HuH-7 (cell line): ENCODE results near the gene KIF26B.
"Not testable (repeated sequence)": the region's sequence is repeated elsewhere in the genome, so short reads cannot be mapped to it uniquely, and the experiment has no call there.

Experiments used
- DNase-seq: peaks from one replicate; pipeline ENCODE4 v3.0.0; 2011; ENCODE audit warnings: low spot score

The KIF26B gene

GRCh38 chr1:245356891-245357585 is 202.3 kb downstream of the KIF26B start:
- no peak for DNase-seq

GRCh38 chr1:245359101-245359680 is 204.4 kb downstream of the KIF26B start:
- DNase-seq, result not testable (repeated sequence)

- no peak for DNase-seq
Observed at GRCh38 chr1:245361065-245361464, 206.3 kb downstream of the KIF26B start.

DNA sequence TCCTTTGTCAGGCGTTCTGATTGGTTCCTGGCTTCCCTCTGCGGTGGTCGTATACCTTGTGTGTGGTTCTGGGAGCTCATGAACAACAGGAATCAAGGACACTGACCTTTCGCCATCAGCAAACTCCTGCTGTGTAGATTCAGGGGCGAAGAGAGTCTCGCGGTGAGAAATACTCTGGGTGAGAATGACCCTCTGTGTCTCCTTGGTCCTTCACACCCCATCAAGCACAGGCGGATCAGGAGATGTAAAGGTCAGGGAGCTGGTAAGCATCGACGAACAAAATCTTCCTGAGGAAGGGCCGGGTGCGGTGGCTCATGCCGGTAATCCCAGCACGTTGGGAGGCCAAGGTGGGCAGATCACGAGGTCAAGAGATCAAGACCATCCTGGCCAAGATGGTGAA is 207.2 kb downstream of the KIF26B start:
- DNase-seq, result no peak

GRCh38 chr1:245363461-245364200 is 208.8 kb downstream of the KIF26B start:
- no peak for DNase-seq

DNA sequence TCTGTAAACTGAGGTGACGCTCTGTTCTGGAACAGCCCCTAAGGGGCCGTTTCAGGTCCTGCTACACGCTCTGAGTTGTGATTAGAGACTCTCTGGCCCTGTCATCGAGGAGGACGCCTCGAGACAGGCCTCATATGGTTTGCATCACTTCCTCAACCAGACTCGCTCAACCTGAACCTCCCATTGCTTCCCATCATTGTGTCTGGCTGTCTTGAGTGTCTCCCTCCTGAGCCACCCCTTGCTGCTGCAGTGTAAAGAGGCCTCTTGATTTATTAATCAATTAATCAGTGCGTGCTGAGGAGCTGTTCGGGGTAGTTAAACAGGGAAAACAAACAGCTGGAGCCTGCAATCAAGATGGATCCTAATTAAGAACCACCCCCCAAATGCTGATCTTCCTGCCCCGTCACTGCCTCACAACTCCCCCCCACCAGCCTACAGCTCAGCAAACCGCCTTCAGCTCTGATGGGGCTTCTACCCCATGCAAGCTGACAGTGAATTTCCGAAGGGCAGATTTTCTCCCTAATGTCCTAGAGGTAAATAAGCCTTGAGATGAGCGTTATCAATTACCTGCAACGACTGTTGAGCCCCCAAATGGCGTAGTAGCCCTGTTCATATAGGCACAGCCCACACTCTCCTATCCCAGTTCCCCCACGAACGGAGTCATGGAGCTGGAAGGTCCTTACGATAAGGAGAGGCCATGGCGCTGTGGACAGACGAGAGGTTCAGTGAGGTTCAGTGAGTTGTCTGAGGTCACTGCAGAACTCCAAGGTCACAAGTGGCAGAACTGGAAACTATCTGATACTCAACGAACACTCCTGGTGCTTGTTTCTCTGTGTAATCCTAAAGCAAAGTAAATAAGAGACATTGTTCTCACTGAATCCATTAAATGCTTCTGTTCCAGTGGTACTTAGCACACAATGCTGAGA is 210.6 kb downstream of the KIF26B start:
- DNase-seq, result no peak

- no peak for DNase-seq
Observed at GRCh38 chr1:245366886-245367285, 212.1 kb downstream of the KIF26B start.

DNA sequence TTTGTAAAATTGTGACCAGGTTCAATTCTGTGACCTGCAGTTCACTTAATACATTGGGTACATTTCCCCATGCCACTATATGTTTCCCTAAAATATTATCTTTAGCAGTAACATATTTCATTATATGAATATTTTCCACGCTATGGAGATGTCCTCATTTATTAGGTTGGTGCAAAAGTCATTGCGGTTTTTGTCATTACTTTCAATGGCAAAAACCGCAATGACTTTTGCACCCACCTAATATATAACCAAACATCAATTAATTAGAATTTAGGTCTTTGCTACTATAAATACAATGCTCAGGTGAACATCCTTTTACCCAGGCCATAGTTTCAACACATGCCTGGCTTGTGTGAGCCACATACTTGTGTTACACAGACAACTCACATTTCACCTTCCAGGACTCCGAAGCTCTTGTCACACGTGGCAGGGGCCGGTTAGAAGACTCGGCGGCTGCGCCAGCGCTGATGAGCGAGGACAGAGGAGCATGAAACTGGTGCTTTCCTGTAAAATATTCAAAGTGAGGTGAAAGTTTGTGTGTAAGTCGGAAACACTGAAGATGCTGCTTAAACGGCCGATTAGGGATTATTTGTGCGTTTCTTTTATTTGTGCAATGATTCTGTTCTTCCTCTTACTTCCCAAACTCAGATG is 215.5 kb downstream of the KIF26B start:
- no peak for DNase-seq

DNA sequence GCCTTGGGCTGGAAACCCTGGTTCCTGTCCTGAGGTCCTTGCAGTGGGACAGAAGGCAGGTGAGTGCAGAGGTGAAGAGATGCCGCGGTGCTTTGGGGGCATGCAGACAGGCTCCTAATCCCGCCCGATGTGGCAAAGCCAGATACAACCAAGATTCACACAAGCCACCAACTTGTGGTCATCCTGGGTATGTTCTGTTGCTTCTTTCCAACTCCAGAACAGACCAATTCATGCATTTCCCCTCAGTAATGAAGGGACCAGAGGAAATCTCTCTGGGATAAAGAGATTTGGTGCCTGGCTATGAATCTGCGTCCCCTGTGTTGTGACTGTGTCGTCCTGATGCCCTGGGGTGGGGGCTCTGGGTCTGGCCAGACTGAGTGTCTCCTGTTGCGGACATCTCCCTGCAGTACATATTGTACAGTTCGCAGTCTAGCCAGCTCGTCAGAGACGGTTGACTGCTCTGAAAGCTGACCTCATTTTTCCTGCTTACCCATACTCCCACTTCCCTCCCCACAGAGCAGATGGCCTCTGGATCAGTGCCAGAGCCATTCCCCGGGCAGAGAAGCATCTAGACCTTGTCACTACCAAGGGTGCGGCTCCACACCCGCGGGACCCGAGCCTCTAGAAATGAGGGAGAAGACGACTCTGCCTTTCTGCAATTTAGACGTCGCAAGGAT is 216.3 kb downstream of the KIF26B start:
- no peak for DNase-seq

DNA sequence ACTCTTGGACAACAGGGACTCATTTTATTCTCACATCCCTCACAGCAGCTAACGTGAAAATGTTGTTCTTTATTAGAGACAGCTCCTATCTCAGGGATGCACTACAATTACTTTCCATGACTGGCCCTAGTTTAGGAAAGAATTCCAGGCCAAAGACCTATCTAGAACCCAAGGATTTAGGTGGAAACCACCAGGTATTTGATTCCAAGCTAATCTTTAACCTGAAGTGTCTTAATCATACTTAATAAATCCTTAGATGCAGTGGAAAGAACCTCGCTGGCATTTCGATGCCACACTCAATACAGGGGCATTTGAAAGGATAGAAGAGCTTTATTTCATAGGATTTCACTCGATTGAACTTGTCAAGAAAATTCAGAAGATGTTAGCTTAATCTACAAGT is 218.3 kb downstream of the KIF26B start:
- no peak for DNase-seq

- no peak for DNase-seq
Observed at GRCh38 chr1:245375789-245376460, 221.1 kb downstream of the KIF26B start.

- DNase-seq, result no peak
Observed at GRCh38 chr1:245377854-245378253, 223.1 kb downstream of the KIF26B start.

DNA sequence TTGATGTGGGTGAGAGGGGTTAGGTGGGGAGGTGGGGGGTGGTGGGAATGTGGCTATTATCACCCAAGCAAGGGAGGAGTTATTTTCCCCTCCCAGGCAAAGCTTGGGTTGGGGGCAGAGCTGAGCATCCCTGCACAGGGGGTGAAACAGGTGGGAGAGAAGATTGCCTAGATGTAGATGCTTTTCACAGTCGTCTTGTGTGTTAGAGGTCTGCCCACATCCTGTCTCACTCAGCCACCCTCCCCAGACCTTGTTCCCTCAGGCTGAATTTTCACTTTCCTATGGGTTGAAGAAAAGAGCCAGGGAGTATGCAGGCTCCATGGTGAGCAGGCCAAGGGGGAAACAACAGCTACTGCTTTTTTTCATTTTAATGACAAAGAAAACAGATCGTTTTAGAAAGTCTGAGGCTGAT is 223.5 kb downstream of the KIF26B start:
- no peak for DNase-seq

DNA sequence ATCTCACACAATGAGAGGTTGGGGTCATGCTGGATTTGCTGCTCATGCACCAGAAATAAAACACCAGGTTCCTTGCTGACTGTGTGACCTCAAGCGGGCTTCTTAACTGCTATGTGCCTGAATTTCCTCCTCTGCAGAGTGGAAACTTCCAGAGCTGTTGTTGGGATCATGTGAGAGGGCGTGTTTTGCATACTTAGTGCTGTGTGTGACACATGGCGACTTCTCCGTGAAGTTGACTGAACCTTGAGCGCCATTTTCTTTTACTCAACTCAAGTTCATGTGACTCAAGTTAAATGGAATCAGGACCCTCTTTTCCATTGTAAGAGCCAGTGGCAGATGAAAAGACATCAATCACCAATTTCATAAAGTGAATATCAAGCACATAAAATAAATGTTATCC is 224.0 kb downstream of the KIF26B start:
- DNase-seq, result no peak

DNA sequence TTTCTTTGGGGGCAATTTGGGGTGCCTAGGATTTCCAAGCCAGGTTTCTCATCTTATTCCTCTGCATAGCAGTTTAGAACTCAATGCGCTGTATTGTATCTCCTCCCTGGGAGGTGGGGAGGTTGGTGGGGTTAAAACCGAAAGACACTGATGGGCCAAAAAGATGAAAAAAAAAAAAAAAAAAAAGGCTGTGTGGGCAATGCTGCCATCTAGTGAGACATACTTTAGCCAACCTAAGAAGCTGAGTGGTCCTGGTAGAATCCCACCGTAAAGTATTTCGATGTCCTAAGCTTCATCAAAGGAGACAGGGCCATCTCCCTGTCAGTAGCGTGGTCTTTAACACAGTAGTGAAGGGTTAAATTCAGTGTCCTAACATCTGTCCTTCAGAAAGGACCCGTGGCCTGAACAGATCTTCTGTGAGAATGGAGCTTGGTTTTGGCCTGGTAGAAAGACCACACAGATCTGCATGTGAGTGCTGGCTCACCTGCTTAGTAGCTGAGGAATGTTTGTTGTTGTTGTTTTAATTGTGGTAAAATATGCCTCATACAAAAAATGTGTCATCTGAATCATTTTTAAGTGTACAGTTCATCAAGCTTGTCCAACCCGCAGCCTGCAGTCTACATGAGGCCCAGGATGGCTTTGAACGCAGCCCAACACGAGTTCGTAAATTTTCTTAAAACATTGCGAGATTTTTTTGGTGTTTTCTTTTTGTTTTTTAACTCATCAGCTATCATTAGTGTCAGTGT is 226.2 kb downstream of the KIF26B start:
- DNase-seq, result no peak

DNA sequence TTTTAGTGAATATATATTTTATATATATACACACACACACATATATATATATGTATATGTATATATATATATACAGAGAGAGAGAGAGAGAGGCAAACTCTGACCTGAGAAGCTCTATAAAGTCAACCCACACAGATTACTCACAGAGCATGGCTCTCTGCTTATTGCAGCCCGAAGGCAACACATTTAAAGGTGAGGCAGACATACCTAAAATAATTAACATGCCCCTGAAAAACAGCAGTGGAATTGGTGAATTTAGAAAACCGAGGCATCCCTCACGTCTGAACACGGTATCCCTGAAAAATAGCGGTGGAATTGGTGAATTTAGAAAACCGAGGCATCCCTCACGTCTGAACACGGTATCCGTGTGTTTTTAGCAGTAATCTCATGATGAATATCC is 228.2 kb downstream of the KIF26B start:
- no peak for DNase-seq

DNA sequence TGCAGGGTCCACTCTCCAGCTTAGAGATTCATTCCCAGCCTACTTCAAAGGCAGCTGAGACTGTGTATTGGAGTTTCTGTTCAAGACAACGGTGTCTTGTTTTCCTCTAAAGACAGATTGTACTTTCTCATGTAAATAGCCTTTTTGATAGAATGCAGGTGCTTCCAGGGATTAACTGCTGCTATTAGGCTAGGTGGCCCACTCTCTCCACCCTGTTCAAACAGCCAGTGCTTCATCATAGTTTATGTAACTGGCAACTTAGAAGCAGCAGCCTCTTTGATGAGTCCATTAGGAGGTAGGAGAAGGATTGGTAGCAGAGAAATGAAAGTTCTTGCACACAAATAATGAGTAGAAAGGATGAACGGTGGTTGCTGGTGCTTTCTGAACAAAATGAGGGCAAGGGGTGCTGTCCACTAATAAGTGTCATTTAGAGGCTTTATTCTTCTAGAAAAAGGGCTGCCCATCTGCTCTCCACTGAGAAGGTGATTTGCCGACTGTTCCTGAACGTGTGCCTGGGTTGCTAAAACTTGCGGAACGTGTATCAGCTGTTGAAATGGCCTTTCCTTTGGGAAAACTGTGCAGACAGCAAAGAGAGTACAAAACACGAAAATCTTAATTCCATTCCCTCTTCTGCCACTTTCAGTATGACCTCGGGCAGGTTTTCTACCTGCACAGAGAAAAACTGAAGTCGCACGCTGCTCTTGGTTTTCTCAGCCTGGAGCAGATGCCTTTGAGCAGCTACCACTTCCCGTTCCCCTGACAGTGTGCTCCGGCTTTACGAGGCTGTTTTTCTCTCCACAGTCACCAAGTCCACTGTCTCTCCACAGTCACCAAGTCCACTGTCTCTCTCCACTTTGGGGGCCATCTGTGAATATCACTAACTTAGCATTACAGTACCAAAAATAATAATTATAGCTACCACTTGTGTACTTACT is 228.9 kb downstream of the KIF26B start:
- no peak for DNase-seq

DNA sequence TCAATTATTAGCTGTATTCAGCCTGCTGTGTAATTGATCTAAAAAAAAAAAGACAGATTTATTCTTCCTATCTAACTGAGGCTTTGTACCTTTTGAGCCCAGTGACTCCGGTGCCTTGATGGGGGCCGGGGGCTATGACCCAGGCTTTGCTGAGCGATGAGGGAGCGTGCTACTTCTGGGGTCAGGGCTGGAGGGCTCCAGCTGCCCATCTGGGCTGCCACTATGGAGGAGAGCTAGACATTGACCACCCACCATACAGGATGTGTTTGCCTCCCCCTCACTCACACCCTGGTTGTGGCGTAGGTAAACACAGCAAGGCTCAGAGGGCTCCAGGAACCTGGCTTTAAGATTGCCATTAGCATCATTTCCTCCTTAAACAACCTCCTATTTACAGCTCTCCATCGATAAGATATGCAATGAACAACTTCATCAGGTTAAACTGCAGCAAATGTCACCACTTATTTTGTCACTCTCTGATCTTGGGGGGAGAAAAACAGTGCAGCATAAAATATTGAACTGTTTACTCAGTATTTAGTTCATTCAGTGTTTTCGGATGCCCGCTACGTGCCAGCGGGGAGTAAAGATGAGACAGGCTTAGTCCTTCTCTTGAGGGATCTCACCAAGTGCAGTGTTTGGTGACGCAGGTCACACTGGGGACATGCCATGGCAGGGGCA is 231.6 kb downstream of the KIF26B start:
- DNase-seq, result no peak
